Measurements from ENCODE around the gene RBM17.

- no peak for TF ChIP-seq ZNF274 (IDR thresholded peaks at IDR 0.05; ENCODE audit: low read depth, low read length)
- no peak for TF ChIP-seq CTCF (IDR thresholded peaks at IDR 0.05 in 2 of 3, conservative IDR thresholded peaks at IDR 0.05 in 1 of 3; ENCODE audit: borderline replicate concordance in 1 of 3, insufficient read depth in 1 of 3, low read depth in 2 of 3, low read length in 2 of 3)
- no peak for TF ChIP-seq POLR2AphosphoS5 (IDR thresholded peaks at IDR 0.05; ENCODE audit: low read depth, low read length)
- TF ChIP-seq JUND (IDR thresholded peaks at IDR 0.05): no peak
- no peak for TF ChIP-seq REST (IDR thresholded peaks at IDR 0.05; ENCODE audit: low read depth)
- no peak for TF ChIP-seq EZH2 (IDR thresholded peaks at IDR 0.05)
- no peak for TF ChIP-seq RAD21 (IDR thresholded peaks at IDR 0.05; ENCODE audit: low read depth)
- no peak for TF ChIP-seq SRF (IDR thresholded peaks at IDR 0.05; ENCODE audit: low read depth)
- TF ChIP-seq POLR2A (IDR thresholded peaks at IDR 0.05; ENCODE audit: borderline replicate concordance, extremely low read depth, insufficient read depth, insufficient read length): no peak
These were observed 35.5 kb upstream of the RBM17 start for GRCh38 chr10:6053303-6053702.

All from HCT116 (cell line).